ENCODE results near the gene SLC22A23. TPM values are rescaled to one million over a fixed set of nuclear protein-coding genes. Genes with fewer than 3 reads are reported as not detected.

SLC22A23 gene
- total RNA-seq, 1 donor from 2014 or later = 27.8 TPM

DNA sequence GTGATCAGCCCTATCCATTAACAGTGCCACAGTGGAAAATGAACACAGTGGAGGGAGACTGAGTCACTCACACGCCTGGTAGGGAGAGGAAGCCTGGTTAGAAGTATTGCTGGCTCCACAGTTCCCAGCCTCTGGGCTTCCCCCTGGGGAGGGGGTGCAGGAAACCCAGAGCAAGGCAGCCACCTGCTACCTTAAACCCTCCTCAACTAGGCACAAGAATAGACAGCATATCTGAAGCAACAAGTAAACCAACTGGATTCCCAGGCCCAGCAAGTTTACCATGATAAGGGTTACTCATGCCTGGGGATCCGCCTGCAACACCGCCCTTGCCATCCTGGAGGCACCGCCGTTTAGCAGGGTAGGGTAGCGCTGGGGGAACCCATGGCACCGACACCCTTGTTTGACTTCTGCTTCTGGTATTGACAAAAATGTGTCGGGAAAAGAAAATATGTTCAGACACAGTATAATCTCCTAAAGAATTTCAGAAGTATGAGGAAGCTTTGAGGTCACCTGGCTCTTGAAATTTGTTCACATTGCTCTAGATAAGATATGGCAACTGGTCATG is 38.3 kb downstream of the SLC22A23 start:
- ATAC-seq = peak; percentile 58 to 77
- no peaks in the 10 kb centered on the region for H3K9me3 ChIP-seq
- no peaks in the 10 kb centered on the region for H3K36me3 ChIP-seq
- TF ChIP-seq, protein P1, sequence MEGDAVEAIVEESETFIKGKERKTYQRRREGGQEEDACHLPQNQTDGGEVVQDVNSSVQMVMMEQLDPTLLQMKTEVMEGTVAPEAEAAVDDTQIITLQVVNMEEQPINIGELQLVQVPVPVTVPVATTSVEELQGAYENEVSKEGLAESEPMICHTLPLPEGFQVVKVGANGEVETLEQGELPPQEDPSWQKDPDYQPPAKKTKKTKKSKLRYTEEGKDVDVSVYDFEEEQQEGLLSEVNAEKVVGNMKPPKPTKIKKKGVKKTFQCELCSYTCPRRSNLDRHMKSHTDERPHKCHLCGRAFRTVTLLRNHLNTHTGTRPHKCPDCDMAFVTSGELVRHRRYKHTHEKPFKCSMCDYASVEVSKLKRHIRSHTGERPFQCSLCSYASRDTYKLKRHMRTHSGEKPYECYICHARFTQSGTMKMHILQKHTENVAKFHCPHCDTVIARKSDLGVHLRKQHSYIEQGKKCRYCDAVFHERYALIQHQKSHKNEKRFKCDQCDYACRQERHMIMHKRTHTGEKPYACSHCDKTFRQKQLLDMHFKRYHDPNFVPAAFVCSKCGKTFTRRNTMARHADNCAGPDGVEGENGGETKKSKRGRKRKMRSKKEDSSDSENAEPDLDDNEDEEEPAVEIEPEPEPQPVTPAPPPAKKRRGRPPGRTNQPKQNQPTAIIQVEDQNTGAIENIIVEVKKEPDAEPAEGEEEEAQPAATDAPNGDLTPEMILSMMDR (IDR thresholded peaks at IDR 0.05) = no peak
- peak overlapping the region; percentile 4 for H3K27ac ChIP-seq
- DNase-seq = no peak
- H3K27me3 ChIP-seq (ENCODE audit: low read depth) = no peaks in the 10 kb centered on the region
- H3K4me3 ChIP-seq = no peak overlapping the region
- intact Hi-C loops (cut with DNase I) = no loop called here
- H3K4me1 ChIP-seq = peaks cover 5% of the 10 kb centered on the region

DNA sequence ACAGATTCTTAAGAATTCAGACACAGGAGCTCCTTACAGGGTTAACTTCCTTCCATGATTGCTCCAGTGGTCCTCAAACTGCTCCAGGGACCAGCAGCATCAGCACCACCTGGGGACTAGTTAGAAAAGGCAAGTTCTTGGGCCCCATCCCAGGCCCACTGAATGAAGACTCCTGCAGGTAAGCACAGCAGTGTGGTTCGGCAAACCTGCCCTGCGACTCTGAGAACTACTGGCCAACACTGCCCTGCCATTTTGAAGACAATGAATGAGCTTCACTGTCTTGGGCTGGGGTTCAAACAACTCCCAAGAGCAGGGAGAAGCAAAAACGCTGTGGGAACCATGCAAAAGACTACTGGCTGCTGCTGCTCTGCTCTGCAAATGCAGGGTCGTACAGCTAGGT is 39.4 kb downstream of the SLC22A23 start:
- Histone ChIP-seq H3K27ac (no peak overlapping the region), H3K4me1 (peaks cover 5% of the 10 kb centered on the region), H3K36me3 (no peaks in the 10 kb centered on the region), H3K27me3 (ENCODE audit: low read depth) (no peaks in the 10 kb centered on the region), H3K9me3 (no peaks in the 10 kb centered on the region), H3K4me3 (no peak overlapping the region)
- intact Hi-C loops (cut with DNase I) = no loop called here
- TF ChIP-seq, protein P1 (IDR thresholded peaks at IDR 0.05) = no peak
- no peak for DNase-seq
- ATAC-seq = no peak

GRCh38 chr6:3415490-3415889 is 41.4 kb downstream of the SLC22A23 start:
- Histone ChIP-seq H3K27me3 (ENCODE audit: low read depth) (no peaks in the 10 kb centered on the region), H3K36me3 (no peaks in the 10 kb centered on the region), H3K9me3 (no peaks in the 10 kb centered on the region), H3K27ac (no peak overlapping the region), H3K4me3 (no peak overlapping the region), H3K4me1 (peaks cover 12% of the 10 kb centered on the region)
- TF ChIP-seq, protein P1 (IDR thresholded peaks at IDR 0.05) = no peak
- no peak for ATAC-seq
- no peak for DNase-seq
- intact Hi-C loops (cut with DNase I) = no loop called here

DNA sequence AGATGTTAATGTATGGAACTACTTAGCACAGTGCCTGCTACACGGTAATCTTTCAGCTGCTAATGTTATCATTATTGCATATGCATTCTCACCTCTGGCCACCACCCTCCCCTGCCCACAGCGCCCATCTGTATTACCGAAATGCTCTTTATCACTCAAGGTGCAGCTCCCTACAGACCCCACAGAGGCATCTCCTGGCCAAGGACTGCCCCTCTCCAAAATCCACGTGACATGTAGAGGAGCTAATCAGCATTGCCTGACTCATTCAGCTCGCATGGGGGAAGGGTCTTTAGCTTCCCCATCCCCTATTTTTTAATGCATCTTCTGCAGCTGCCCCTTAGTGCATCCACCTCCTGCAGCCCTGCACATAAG is 41.8 kb downstream of the SLC22A23 start:
- no peak for DNase-seq
- H3K27me3 ChIP-seq (ENCODE audit: low read depth) = no peaks in the 10 kb centered on the region
- H3K4me3 ChIP-seq = no peak overlapping the region
- H3K36me3 ChIP-seq = no peaks in the 10 kb centered on the region
- peaks cover 12% of the 10 kb centered on the region for H3K4me1 ChIP-seq
- H3K9me3 ChIP-seq = no peaks in the 10 kb centered on the region
- intact Hi-C loops (cut with DNase I) = no loop called here
- TF ChIP-seq, protein P1 (IDR thresholded peaks at IDR 0.05) = no peak
- no peak overlapping the region for H3K27ac ChIP-seq
- ATAC-seq = no peak

DNA sequence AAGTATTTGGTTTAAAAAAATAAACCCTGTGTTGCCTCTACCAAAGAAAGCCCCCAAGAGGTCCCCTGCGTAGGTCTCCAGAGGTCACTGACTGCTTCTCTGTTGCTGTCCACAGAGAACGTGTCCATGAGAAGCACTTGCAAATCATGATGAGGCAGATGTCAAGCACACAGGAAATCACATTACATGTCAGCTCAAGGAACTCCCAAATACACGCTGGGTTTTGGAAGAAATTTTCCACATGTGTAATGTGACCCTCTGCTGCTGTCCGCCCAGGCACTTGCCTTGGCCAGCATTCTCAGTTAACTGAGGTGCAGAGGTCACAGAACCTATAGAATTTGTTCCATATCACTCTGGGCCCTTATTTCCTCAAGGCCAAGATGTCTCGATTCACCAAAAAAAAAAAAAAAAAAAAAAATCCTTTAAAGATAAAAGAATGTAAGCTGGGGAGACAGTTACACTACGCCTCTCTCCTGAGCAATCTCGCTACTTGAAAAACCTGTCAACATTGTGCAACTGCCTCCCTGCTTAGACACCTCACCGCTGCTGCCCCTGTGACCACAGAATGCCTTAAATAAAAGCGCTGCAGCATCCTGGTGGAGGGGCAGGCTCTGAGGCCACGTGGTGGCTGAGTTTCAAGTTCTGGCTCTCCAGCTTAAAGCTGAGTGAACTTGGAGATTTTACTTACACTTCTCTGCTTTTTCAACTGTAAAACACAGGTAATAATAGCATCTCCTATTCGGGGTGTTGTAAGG is 42.3 kb downstream of the SLC22A23 start:
- Histone ChIP-seq H3K4me1 (peaks cover 12% of the 10 kb centered on the region), H3K9me3 (no peaks in the 10 kb centered on the region), H3K27me3 (ENCODE audit: low read depth) (no peaks in the 10 kb centered on the region), H3K4me3 (no peak overlapping the region), H3K36me3 (no peaks in the 10 kb centered on the region), H3K27ac (peak overlapping the region; percentile 43)
- TF ChIP-seq, protein P1 (IDR thresholded peaks at IDR 0.05) = no peak
- intact Hi-C loops (cut with DNase I) = no loop called here
- DNase-seq (peak; percentile 64), ATAC-seq (peak; percentile 30 to 47)
